ENCODE results near the gene PON1.

GRCh38 chr7:95311389-95311788 is 12.9 kb downstream of the PON1 start:
- TF ChIP-seq, protein P1, sequence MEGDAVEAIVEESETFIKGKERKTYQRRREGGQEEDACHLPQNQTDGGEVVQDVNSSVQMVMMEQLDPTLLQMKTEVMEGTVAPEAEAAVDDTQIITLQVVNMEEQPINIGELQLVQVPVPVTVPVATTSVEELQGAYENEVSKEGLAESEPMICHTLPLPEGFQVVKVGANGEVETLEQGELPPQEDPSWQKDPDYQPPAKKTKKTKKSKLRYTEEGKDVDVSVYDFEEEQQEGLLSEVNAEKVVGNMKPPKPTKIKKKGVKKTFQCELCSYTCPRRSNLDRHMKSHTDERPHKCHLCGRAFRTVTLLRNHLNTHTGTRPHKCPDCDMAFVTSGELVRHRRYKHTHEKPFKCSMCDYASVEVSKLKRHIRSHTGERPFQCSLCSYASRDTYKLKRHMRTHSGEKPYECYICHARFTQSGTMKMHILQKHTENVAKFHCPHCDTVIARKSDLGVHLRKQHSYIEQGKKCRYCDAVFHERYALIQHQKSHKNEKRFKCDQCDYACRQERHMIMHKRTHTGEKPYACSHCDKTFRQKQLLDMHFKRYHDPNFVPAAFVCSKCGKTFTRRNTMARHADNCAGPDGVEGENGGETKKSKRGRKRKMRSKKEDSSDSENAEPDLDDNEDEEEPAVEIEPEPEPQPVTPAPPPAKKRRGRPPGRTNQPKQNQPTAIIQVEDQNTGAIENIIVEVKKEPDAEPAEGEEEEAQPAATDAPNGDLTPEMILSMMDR (IDR thresholded peaks at IDR 0.05): no peak
- TF ChIP-seq POLR2A (IDR thresholded peaks at IDR 0.05): no peak
